Measurements from ENCODE around the gene EMID1.

EMID1 gene

DNA sequence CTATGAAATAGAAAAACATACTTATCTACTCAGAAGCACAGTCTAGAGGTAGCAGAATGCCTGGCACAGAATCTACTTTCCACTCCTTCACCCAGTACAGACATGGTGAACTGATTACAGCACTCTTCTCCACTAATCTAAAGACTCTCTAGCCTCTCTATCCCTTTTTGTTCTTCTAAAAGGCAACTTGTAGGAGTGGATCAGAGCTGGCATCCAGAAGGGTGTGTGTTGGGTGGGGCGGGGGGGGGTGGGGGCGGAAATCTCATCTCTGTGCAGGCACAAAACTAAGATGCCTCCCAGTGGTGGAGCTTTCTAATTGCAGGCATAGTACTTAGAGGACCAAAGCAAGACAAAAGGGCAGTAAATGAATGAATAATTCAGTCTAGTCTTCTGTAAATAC, 11.5 kb upstream of the EMID1 start:
- Histone ChIP-seq H3K27ac (ENCODE audit: extremely low read depth, low read depth, low read length) (no peak overlapping the region), H3K4me3 (ENCODE audit: low read depth, low read length) (no peak overlapping the region), H3K4me1 (ENCODE audit: control insufficient read depth, insufficient read depth, low read length) (no peaks in the 10 kb centered on the region), H3K9me3 (ENCODE audit: control insufficient read depth, insufficient read depth, low read depth, low read length) (no peaks in the 10 kb centered on the region), H3K36me3 (ENCODE audit: control insufficient read depth in 2 of 2, insufficient read depth in 1 of 2, low read length in 2 of 2) (no peaks in the 10 kb centered on the region)
- no peak for TF ChIP-seq GFI1B (tag by site-specific recombination; IDR thresholded peaks at IDR 0.05)
- no peak for TF ChIP-seq SETDB1 (IDR thresholded peaks at IDR 0.05; ENCODE audit: insufficient read length, low read length)
- TF ChIP-seq TRIM28 (IDR thresholded peaks at IDR 0.05; ENCODE audit: borderline replicate concordance, low read length), result no peak
- TF ChIP-seq RBAK (tag by site-specific recombination; IDR thresholded peaks at IDR 0.05), result no peak
- no peak for TF ChIP-seq KLF1 (tag by site-specific recombination; IDR thresholded peaks at IDR 0.05)
- TF ChIP-seq ZNF214 (tag by site-specific recombination; IDR thresholded peaks at IDR 0.05; ENCODE audit: borderline replicate concordance), result no peak
- no peak for TF ChIP-seq GLI4 (tag by site-specific recombination; IDR thresholded peaks at IDR 0.05)
- TF ChIP-seq, protein P1, sequence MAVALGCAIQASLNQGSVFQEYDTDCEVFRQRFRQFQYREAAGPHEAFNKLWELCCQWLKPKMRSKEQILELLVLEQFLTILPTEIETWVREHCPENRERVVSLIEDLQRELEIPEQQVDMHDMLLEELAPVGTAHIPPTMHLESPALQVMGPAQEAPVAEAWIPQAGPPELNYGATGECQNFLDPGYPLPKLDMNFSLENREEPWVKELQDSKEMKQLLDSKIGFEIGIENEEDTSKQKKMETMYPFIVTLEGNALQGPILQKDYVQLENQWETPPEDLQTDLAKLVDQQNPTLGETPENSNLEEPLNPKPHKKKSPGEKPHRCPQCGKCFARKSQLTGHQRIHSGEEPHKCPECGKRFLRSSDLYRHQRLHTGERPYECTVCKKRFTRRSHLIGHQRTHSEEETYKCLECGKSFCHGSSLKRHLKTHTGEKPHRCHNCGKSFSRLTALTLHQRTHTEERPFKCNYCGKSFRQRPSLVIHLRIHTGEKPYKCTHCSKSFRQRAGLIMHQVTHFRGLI (tag by site-specific recombination; IDR thresholded peaks at IDR 0.05), result no peak
- no peak for TF ChIP-seq ZFP3 (tag by site-specific recombination; IDR thresholded peaks at IDR 0.05; ENCODE audit: low read depth)
- TF ChIP-seq, protein P2, sequence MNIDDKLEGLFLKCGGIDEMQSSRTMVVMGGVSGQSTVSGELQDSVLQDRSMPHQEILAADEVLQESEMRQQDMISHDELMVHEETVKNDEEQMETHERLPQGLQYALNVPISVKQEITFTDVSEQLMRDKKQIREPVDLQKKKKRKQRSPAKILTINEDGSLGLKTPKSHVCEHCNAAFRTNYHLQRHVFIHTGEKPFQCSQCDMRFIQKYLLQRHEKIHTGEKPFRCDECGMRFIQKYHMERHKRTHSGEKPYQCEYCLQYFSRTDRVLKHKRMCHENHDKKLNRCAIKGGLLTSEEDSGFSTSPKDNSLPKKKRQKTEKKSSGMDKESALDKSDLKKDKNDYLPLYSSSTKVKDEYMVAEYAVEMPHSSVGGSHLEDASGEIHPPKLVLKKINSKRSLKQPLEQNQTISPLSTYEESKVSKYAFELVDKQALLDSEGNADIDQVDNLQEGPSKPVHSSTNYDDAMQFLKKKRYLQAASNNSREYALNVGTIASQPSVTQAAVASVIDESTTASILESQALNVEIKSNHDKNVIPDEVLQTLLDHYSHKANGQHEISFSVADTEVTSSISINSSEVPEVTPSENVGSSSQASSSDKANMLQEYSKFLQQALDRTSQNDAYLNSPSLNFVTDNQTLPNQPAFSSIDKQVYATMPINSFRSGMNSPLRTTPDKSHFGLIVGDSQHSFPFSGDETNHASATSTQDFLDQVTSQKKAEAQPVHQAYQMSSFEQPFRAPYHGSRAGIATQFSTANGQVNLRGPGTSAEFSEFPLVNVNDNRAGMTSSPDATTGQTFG (tag by site-specific recombination; IDR thresholded peaks at IDR 0.05; ENCODE audit: borderline replicate concordance), result no peak
- TF ChIP-seq ZNF324 (tag by site-specific recombination; IDR thresholded peaks at IDR 0.05), result no peak
- TF ChIP-seq, protein P3, sequence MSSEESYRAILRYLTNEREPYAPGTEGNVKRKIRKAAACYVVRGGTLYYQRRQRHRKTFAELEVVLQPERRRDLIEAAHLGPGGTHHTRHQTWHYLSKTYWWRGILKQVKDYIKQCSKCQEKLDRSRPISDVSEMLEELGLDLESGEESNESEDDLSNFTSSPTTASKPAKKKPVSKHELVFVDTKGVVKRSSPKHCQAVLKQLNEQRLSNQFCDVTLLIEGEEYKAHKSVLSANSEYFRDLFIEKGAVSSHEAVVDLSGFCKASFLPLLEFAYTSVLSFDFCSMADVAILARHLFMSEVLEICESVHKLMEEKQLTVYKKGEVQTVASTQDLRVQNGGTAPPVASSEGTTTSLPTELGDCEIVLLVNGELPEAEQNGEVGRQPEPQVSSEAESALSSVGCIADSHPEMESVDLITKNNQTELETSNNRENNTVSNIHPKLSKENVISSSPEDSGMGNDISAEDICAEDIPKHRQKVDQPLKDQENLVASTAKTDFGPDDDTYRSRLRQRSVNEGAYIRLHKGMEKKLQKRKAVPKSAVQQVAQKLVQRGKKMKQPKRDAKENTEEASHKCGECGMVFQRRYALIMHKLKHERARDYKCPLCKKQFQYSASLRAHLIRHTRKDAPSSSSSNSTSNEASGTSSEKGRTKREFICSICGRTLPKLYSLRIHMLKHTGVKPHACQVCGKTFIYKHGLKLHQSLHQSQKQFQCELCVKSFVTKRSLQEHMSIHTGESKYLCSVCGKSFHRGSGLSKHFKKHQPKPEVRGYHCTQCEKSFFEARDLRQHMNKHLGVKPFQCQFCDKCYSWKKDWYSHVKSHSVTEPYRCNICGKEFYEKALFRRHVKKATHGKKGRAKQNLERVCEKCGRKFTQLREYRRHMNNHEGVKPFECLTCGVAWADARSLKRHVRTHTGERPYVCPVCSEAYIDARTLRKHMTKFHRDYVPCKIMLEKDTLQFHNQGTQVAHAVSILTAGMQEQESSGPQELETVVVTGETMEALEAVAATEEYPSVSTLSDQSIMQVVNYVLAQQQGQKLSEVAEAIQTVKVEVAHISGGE (tag by site-specific recombination; conservative IDR thresholded peaks at IDR 0.05; ENCODE audit: low read depth), result no peak
- TF ChIP-seq MYNN (tag by site-specific recombination; IDR thresholded peaks at IDR 0.05; ENCODE audit: borderline replicate concordance), result no peak
- TF ChIP-seq ZBTB17 (tag by site-specific recombination; IDR thresholded peaks at IDR 0.05), result no peak
- no peak for TF ChIP-seq ZNF155 (tag by site-specific recombination; IDR thresholded peaks at IDR 0.05)
- no peak for TF ChIP-seq ZNF433 (tag by site-specific recombination; IDR thresholded peaks at IDR 0.05; ENCODE audit: low read depth)
- TF ChIP-seq ZNF24 (tag by site-specific recombination; IDR thresholded peaks at IDR 0.05), result no peak
- no peak for TF ChIP-seq ZNF549 (tag by site-specific recombination; IDR thresholded peaks at IDR 0.05)
- no peak for TF ChIP-seq ZNF561 (tag by site-specific recombination; IDR thresholded peaks at IDR 0.05; ENCODE audit: borderline replicate concordance)
- ChIA-PET CTCF (interaction anchor here (0.5 to 1.5 kb wide), 3 partner anchors 8 to 173 kb away, joined by 3 read pairs; no protein-coding TSS in a partner anchor), POLR2A (no interaction called here)
